ENCODE measurements around the gene GYS1.

GRCh38 chr19:49042177-49042576 lies 49.1 kb upstream of the GYS1 start:
- TF ChIP-seq CTCF (IDR thresholded peaks at IDR 0.05; ENCODE audit: poor library complexity, severe bottlenecking) (no peak), TAF1 (IDR thresholded peaks at IDR 0.05; ENCODE audit: low read depth) (no peak), EZH2 (IDR thresholded peaks at IDR 0.05; ENCODE audit: borderline replicate concordance, insufficient read depth, low read length, poor library complexity, severe bottlenecking) (no peak), REST (IDR thresholded peaks at IDR 0.05; ENCODE audit: borderline replicate concordance) (no peak), EP300 (conservative IDR thresholded peaks at IDR 0.05; ENCODE audit: poor library complexity, severe bottlenecking) (no peak), POLR2AphosphoS5 (IDR thresholded peaks at IDR 0.05) (no peak), RAD21 (conservative IDR thresholded peaks at IDR 0.05) (no peak), MXI1 (conservative IDR thresholded peaks at IDR 0.05; ENCODE audit: poor library complexity, severe bottlenecking) (no peak)
